Psoas muscle (tissue), 8 donors: ENCODE results near the gene BICC1. TPM values are rescaled to one million over a fixed set of nuclear protein-coding genes. Genes with fewer than 3 reads are reported as not detected.

Source experiments
- ATAC-seq, 4 donors: fragments of 200-7000 bp; cut with Tn5 transposase; one replicate each; pipeline ENCODE4 v1.9.1; 2020; ENCODE audit warnings: moderate library complexity in 3 of 4, mild to moderate bottlenecking in 2 of 4
- DNase-seq, 2 donors: peaks; one replicate each; pipeline ENCODE4 v3.0.0-alpha.2; 2020
- H3K27ac ChIP-seq: fragments of 200-600 bp; one replicate; pipeline ENCODE4 v1.8.0; 2022
- H3K27me3 ChIP-seq, 3 donors: fragments of 200-600 bp in 1 of 3; one replicate each; pipeline versions ENCODE4 v1.6.1 to v1.8.0; 2013 to 2022; ENCODE audit warnings: low read length in 2 of 3, mild to moderate bottlenecking in 2 of 3, moderate library complexity in 1 of 3; ENCODE audit not compliant: insufficient read depth in 3 of 3
- H3K36me3 ChIP-seq, 2 donors: fragments of 200-600 bp in 1 of 2; one replicate each; pipeline versions ENCODE4 v1.6.1 to v1.8.0; 2013 to 2022; ENCODE audit warnings: low read depth in 1 of 2, mild to moderate bottlenecking in 1 of 2, moderate library complexity in 1 of 2; ENCODE audit not compliant: insufficient read depth in 1 of 2
- H3K4me1 ChIP-seq: fragments of 200-600 bp; one replicate; pipeline ENCODE4 v1.8.0; 2022
- H3K4me3 ChIP-seq: fragments of 200-600 bp; one replicate; pipeline ENCODE4 v1.8.0; 2022; ENCODE audit warnings: mild to moderate bottlenecking
- H3K9me3 ChIP-seq: fragments of 200-600 bp; one replicate; pipeline ENCODE4 v1.8.0; 2022
- WGBS, 3 donors: extraction: QIAGEN DNeasy Blood & Tissue Kit; methylation state at CpG; one replicate each; pipeline versions ENCODE4 v1.1.6 to v1.1.7; 2013; 5-methylcytosine and 5-hydroxymethylcytosine counted together
- intact Hi-C, 2 donors: fragments of 100-400 bp; cut with DNase I; formaldehyde crosslinking; loops; one replicate each; pipeline versions ENCODE4 v1.11.0 to v1.14.2; 2022
- polyA plus RNA-seq, 3 donors: library from polyadenylated mRNA; stranded (reverse); fragments of 200-250 nt; gene quantifications; one replicate each; pipeline ENCODE4 v1.2.3, GENCODE V29; 2013
- total RNA-seq, 4 donors: library from RNA; stranded (reverse); fragmentation: NEBNext Ultra II Directional in 2 of 4; extraction: Animal tissue kit (Norgen Biotek cat#: 25700) in 2 of 4; gene quantifications; one replicate each; pipeline versions ENCODE4 v1.2.1 to v1.2.4, GENCODE V29; 2021 to 2023
- TF ChIP-seq, protein P1 (sequence below): fragments of 200-600 bp; IDR thresholded peaks from one replicate; pipeline ENCODE4 v1.8.0; 2022; ENCODE audit warnings: antibody characterized with exemption
- donor health status: healthy with polysubstance abuse.
- donor health status: DM: no; HTN: no; CAD: no; lungs with moderate emphysema.
- donor health status: Bipolar disorder and iron deficiency.
- donor health status: healthy.
- donor health status: DM: yes; HTN: yes; CAD: no.
- donor health status: DM: no; HTN: no; CAD: no.
- donor health status: DM: no; HTN: no; CAD: no.
- donor health status: DM: yes; HTN: yes; CAD: no.

The BICC1 gene
- total and polyA plus RNA-seq, 7 donors: 4.7 to 13.2 (median 6.9) TPM

DNA sequence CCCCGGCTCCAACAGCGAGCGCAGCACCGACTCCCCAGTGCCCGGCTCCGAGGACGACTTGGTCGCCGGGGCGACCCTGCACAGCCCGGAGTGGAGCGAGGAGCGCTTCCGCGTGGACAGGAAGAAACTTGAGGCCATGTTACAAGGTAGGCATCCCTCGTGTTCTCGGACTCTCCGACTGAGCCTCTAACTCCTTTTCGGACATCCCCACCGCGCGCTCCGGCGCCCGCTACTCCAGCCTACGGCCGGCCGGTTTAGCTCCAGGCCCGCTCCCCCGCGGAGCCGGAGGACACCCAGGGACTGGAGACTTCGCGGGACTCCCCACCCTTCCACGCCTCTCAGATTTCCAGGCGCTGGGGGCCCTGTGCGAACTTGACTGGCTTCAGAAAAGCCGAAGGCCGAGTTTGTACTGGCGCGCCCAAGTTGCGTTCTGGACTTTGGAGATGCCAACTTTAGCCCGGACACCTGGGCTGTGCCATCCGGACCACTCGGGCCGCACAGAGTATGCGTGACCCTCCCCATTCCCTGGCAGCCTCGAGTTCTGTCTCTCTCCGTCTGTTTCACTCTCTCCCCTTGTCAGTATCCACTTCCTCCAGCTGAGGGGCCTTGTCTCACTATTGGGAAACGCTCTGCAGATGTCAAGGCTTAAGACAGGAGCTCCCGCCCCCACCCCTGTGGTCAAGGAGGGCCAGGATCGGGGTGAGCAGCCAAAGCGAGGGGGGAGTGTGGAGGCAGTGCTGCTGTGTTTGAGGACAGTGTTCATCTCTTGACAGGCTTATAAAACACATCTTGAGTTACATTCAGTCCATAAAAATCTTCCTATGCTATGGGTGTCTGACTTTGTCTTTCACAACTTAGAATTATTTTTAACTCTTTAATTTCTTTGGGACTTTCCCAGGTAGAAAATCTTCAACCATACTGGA, 777 bp downstream of the BICC1 start:
- H3K27ac ChIP-seq: peak overlapping the region; percentile 81
- ATAC-seq: peak; percentile 67 to 84 (median 80)
- intact Hi-C loops: loop anchor here in 1 of 2 donors (10.0 kb wide), 1 partner anchor 99 kb away; no protein-coding TSS in a partner anchor
- H3K4me1 ChIP-seq: peaks cover 6% of the 10 kb centered on the region
- peak overlapping the region; percentile 80 for H3K4me3 ChIP-seq
- WGBS, 3 donors: 0 to 1% (median 0%) methylated on average over 43 to 53 of the region's 53 CpGs
- no peaks in the 10 kb centered on the region for H3K36me3 ChIP-seq
- TF ChIP-seq, protein P1, sequence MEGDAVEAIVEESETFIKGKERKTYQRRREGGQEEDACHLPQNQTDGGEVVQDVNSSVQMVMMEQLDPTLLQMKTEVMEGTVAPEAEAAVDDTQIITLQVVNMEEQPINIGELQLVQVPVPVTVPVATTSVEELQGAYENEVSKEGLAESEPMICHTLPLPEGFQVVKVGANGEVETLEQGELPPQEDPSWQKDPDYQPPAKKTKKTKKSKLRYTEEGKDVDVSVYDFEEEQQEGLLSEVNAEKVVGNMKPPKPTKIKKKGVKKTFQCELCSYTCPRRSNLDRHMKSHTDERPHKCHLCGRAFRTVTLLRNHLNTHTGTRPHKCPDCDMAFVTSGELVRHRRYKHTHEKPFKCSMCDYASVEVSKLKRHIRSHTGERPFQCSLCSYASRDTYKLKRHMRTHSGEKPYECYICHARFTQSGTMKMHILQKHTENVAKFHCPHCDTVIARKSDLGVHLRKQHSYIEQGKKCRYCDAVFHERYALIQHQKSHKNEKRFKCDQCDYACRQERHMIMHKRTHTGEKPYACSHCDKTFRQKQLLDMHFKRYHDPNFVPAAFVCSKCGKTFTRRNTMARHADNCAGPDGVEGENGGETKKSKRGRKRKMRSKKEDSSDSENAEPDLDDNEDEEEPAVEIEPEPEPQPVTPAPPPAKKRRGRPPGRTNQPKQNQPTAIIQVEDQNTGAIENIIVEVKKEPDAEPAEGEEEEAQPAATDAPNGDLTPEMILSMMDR: no peak
- H3K27me3 ChIP-seq: peaks cover 0 to 10% (median 3%) of the 10 kb centered on the region in 3 donors
- DNase-seq: peak; percentile 73 to 88
- H3K9me3 ChIP-seq: no peaks in the 10 kb centered on the region

DNA sequence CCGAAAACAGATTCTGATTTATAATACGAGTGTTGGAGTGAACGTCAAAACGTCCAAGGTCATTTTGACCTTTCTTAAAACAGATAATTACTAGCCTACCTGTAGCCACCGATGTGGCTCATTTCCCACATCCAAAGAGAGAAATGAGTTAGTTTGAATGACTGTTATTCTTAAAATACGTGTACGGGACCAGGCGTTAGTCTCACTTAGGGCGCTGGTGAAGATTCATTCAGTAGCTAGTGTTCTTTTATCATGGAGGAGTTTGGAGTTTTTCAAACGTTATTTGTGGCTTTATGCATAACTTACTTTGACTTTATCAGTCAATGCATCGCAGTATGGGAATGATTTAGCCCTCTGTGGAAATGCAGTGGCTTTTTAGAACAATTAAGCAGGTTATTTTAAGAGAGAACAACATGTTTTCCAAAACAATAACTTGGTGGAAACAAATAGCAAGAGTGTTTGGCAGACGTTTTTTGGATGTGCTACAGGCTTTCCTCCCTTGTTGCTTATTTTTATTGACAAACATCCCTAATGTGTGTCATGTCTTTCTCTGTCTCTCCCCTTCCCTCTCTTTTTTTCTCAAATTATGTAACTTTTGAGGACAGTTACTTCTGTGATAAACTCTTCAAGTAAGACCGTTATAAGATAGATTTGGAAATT, 1.6 kb downstream of the BICC1 start:
- H3K4me1 ChIP-seq: peaks cover 6% of the 10 kb centered on the region
- no peak for DNase-seq
- peaks cover 0 to 9% (median 3%) of the 10 kb centered on the region in 3 donors for H3K27me3 ChIP-seq
- no peaks in the 10 kb centered on the region for H3K36me3 ChIP-seq
- 7 to 12% (median 9%) methylated on average over 13 of the region's 13 CpGs for WGBS, 3 donors
- H3K27ac ChIP-seq: peak overlapping the region; percentile 81
- peak overlapping the region; percentile 80 for H3K4me3 ChIP-seq
- peak in 1 of 4 donors; percentile 28 for ATAC-seq
- intact Hi-C loops: loop anchor here in 1 of 2 donors (10.0 kb wide), 1 partner anchor 99 kb away; no protein-coding TSS in a partner anchor
- no peaks in the 10 kb centered on the region for H3K9me3 ChIP-seq
- TF ChIP-seq, protein P1: no peak

DNA sequence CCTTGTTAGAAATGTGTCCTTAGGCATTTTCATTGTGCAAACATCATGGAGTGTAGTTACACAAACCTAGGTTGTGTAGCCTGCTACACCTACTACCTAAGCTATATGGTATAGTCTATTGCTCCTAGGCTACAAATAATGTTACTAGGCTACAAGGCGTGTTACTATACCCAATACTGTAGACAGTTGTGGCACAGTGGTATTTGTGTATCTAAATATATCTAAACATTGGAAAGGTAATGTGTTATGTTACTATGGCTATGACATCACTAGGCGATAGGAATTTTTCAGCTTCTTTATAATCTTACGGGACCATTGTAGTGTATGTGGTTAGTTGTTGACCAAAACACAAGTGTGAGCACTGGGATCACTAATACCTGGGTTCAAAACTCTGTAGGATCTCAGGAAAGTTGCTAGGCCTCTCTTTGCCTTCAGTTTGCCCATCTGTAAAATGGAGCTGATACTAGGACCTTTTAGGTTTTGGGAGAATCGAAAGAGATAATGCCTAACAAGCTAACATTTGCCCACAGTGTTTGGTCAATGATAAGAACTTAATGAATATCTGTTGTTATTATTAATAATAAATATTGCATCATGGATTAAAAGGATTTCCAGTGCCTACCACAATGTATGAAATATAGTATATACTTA, 2.7 kb downstream of the BICC1 start:
- Histone ChIP-seq H3K4me3 (peak overlapping the region; percentile 80), H3K27me3 (peaks cover 0 to 5% (median 3%) of the 10 kb centered on the region in 3 donors), H3K27ac (peak overlapping the region; percentile 17), H3K4me1 (peaks cover 6% of the 10 kb centered on the region), H3K9me3 (no peaks in the 10 kb centered on the region), H3K36me3 (no peaks in the 10 kb centered on the region)
- DNase-seq (no peak), ATAC-seq (no peak)
- TF ChIP-seq, protein P1: no peak
- WGBS, 3 donors: 73 to 78% (median 75%) methylated on average over 4 of the region's 4 CpGs
- intact Hi-C loops: loop anchor here in 1 of 2 donors (10.0 kb wide), 1 partner anchor 101 kb away; no protein-coding TSS in a partner anchor

DNA sequence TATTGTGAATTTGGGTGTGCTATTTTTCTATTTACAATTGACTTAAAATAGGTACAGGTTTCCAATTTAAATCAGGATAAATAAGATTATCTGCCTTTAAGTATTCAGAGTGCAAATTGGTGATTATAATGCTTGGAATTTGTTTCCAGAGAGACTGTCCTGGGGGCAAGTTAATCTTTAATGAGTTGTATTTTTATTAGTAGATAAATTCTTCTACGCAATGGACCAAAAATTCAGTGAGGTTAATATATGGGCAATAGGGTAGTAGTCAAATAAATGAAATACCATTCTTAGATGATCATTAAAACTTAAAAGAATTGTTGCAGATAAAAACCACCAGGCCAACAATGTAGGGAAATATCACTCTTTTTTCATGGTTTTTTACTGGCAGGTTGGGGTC, 3.4 kb downstream of the BICC1 start:
- Histone ChIP-seq H3K27me3 (peaks cover 0 to 5% (median 3%) of the 10 kb centered on the region in 3 donors), H3K4me1 (peaks cover 6% of the 10 kb centered on the region), H3K4me3 (peak overlapping the region; percentile 80), H3K36me3 (no peaks in the 10 kb centered on the region), H3K9me3 (no peaks in the 10 kb centered on the region), H3K27ac (no peak overlapping the region)
- DNase-seq (no peak), ATAC-seq (no peak)
- 89 to 95% (median 93%) methylated on average over 1 of the region's 1 CpG for WGBS, 3 donors
- intact Hi-C loops: loop anchor here in 1 of 2 donors (10.0 kb wide), 1 partner anchor 101 kb away; no protein-coding TSS in a partner anchor
- TF ChIP-seq, protein P1: no peak
